GM23338 (cell line): Measurements from ENCODE around the gene TMEM229A. TPM values are rescaled to one million over a fixed set of nuclear protein-coding genes. Genes with fewer than 3 reads are reported as not detected.

Source experiments
- ATAC-seq: fragments of 200-7000 bp; cut with Tn5 transposase; 3 replicates; pipeline ENCODE4 v1.9.1; 2020
- DNase-seq: peaks from one replicate; pipeline ENCODE4 v3.0.0-alpha.2; 2015; ENCODE audit warnings: low spot score
- H2AFZ ChIP-seq: fragments of 200-600 bp; sonication (generic); 2 replicates; pipeline ENCODE4 v1.8.0; 2016; ENCODE audit warnings: antibody characterized with exemption, mild to moderate bottlenecking, moderate library complexity
- H3F3A ChIP-seq: fragments of 200-600 bp; sonication (generic); replicated peaks from 2 replicates; pipeline ENCODE4 v1.8.0; 2017; ENCODE audit warnings: antibody characterized with exemption, mixed run types, low read depth
- H3K27ac ChIP-seq: fragments of 200-600 bp; sonication (generic); 2 replicates; pipeline ENCODE4 v1.6.1; 2016; ENCODE audit warnings: low read depth
- H3K27me3 ChIP-seq: fragments of 200-600 bp; sonication (generic); 2 replicates; pipeline ENCODE4 v1.8.0; 2016; ENCODE audit warnings: mild to moderate bottlenecking, mixed run types, moderate library complexity; ENCODE audit not compliant: insufficient read depth
- H3K36me3 ChIP-seq: fragments of 200-600 bp; sonication (generic); 2 replicates; pipeline ENCODE4 v1.8.0; 2016; ENCODE audit warnings: mild to moderate bottlenecking; ENCODE audit not compliant: insufficient read depth
- H3K4me1 ChIP-seq: fragments of 200-600 bp; sonication (generic); 2 replicates; pipeline ENCODE4 v1.8.0; 2016; ENCODE audit warnings: mild to moderate bottlenecking, moderate library complexity; ENCODE audit not compliant: insufficient read depth
- H3K4me2 ChIP-seq: fragments of 200-600 bp; sonication (generic); 2 replicates; pipeline ENCODE4 v1.7.1; 2017; ENCODE audit warnings: mixed run types
- H3K4me3 ChIP-seq: fragments of 200-600 bp; sonication (generic); 2 replicates; pipeline ENCODE4 v1.6.1; 2016; ENCODE audit warnings: mixed run types
- H3K79me2 ChIP-seq: fragments of 200-600 bp; sonication (generic); replicated peaks from 2 replicates; pipeline ENCODE4 v1.8.0; 2017; ENCODE audit warnings: mild to moderate bottlenecking; ENCODE audit not compliant: insufficient read depth
- H3K9me2 ChIP-seq: fragments of 200-600 bp; sonication (generic); 2 replicates; pipeline ENCODE4 v1.8.0; 2017; ENCODE audit not compliant: insufficient read depth
- H4K20me1 ChIP-seq: fragments of 200-600 bp; sonication (generic); replicated peaks from 2 replicates; pipeline ENCODE4 v1.8.0; 2017; ENCODE audit warnings: mild to moderate bottlenecking; ENCODE audit not compliant: insufficient read depth
- H3K27ac Mint-ChIP-seq: 2 replicates; pipeline ENCODE4 v1.8.0; 2020; ENCODE audit warnings: inconsistent platforms, mild to moderate bottlenecking, moderate library complexity, mixed read lengths
- H3K27me3 Mint-ChIP-seq: 3 replicates; pipeline ENCODE4 v1.8.0; 2022; ENCODE audit warnings: low read depth, mild to moderate bottlenecking, moderate library complexity, mixed read lengths, inconsistent platforms; ENCODE audit not compliant: insufficient read depth, poor library complexity
- H3K36me3 Mint-ChIP-seq: 3 replicates; pipeline ENCODE4 v1.8.0; 2021; ENCODE audit warnings: low read depth, mild to moderate bottlenecking, inconsistent platforms, moderate library complexity, mixed read lengths
- H3K4me1 Mint-ChIP-seq: 3 replicates; pipeline ENCODE4 v1.8.0; 2020; ENCODE audit warnings: mild to moderate bottlenecking, inconsistent platforms, mixed read lengths
- H3K4me3 Mint-ChIP-seq: 3 replicates; pipeline ENCODE4 v1.8.0; 2021; ENCODE audit warnings: moderate library complexity, mild to moderate bottlenecking, inconsistent platforms, mixed read lengths
- H3K9me3 Mint-ChIP-seq: 3 replicates; pipeline ENCODE4 v1.8.0; 2020; ENCODE audit warnings: moderate library complexity, mild to moderate bottlenecking, inconsistent platforms, mixed read lengths
- CREB1 ChIP-seq: fragments of 250-450 bp; sonication (Bioruptor Pico); IDR thresholded peaks from 2 replicates; pipeline ENCODE4 v1.5.0; 2020; ENCODE audit warnings: low read depth, mild to moderate bottlenecking, moderate library complexity
- CTCF ChIP-seq, 2 experiments: fragments of 200-600 bp in 1 of 2; sonication (generic) in 1 of 2; conservative IDR thresholded peaks; 2 replicates each; pipeline versions ENCODE4 v1.5.1 to v1.6.1; 2016 to 2017; ENCODE audit warnings: antibody characterized with exemption in 2 of 2, low read depth in 2 of 2, mild to moderate bottlenecking in 2 of 2, moderate library complexity in 1 of 2
- ETS1 ChIP-seq: IDR thresholded peaks from 2 replicates; pipeline ENCODE4 v1.6.1; 2016; ENCODE audit warnings: antibody characterized with exemption
- EZH2 ChIP-seq: fragments of 200-600 bp; sonication (generic); IDR thresholded peaks from one replicate; pipeline ENCODE4 v1.8.0; 2017; ENCODE audit warnings: antibody characterized with exemption, mild to moderate bottlenecking, low read depth; ENCODE audit not compliant: unreplicated experiment
- EZH2phosphoT487 ChIP-seq: fragments of 200-600 bp; sonication (generic); IDR thresholded peaks from one replicate; pipeline ENCODE4 v1.8.1; 2018; ENCODE audit warnings: antibody characterized with exemption; ENCODE audit not compliant: unreplicated experiment
- JUNB ChIP-seq: IDR thresholded peaks from one replicate; pipeline ENCODE4 v1.6.1; 2016; ENCODE audit warnings: antibody characterized with exemption; ENCODE audit not compliant: unreplicated experiment
- NANOG ChIP-seq: IDR thresholded peaks from 2 replicates; pipeline ENCODE4 v1.6.1; 2016; ENCODE audit warnings: antibody characterized with exemption, borderline replicate concordance
- POLR2AphosphoS5 ChIP-seq: IDR thresholded peaks from 2 replicates; pipeline ENCODE4 v1.6.1; 2016; ENCODE audit warnings: antibody characterized with exemption, low read depth
- REST ChIP-seq: IDR thresholded peaks from one replicate; pipeline ENCODE4 v1.6.1; 2018; ENCODE audit warnings: antibody characterized with exemption; ENCODE audit not compliant: unreplicated experiment
- STAT1 ChIP-seq: IDR thresholded peaks from one replicate; pipeline ENCODE4 v1.6.1; 2016; ENCODE audit warnings: antibody characterized with exemption; ENCODE audit not compliant: unreplicated experiment
- ZNF114 ChIP-seq: fragments of 250-450 bp; sonication (Bioruptor Pico); IDR thresholded peaks from 2 replicates; pipeline ENCODE4 v1.5.0; 2020; ENCODE audit warnings: mild to moderate bottlenecking, moderate library complexity
- ZNF331 ChIP-seq: fragments of 250-450 bp; sonication (Bioruptor Pico); IDR thresholded peaks from 2 replicates; pipeline ENCODE4 v1.5.0; 2020; ENCODE audit warnings: low read depth, mild to moderate bottlenecking, moderate library complexity
- ZNF462 ChIP-seq: fragments of 250-450 bp; sonication (Bioruptor Pico); IDR thresholded peaks from 2 replicates; pipeline ENCODE4 v1.5.0; 2020; ENCODE audit warnings: mild to moderate bottlenecking, moderate library complexity
- polyA plus RNA-seq: library from polyadenylated mRNA; unstranded; fragments of >200 nt; fragmentation: Nextera tagmentation; extraction: Ambion mirVana; gene quantifications from 2 replicates; pipeline ENCODE4 v1.2.1, GENCODE V29; 2016
- total RNA-seq: library from RNA; depleted of rRNA; stranded (reverse); fragments of >200 nt; shearing (Covaris generic); gene quantifications from 2 replicates; pipeline ENCODE4 v1.2.3, GENCODE V29; 2014

Gene TMEM229A
- total and polyA plus RNA-seq, 2 experiments from 2014 or later, result 0.63 to 0.80 TPM

DNA sequence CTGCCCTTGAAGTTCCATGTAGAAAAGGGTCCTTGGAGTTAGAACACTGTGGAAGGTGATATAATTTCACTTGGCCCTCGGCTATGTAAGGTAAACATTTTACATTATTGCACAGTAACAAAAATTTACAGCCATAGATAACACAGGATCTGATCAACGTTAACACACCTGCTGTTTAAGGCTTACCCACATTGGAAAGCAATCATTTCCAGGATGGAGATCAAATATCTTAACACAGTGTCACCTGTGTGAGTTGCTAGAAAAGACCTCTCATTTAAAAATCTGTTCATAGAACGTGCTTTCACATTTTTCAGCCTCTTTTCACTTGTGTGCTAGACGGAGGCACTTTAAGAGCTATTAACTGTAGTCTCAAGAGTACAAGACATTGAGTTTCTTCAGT is 1.9 kb downstream of the TMEM229A start:
- Histone ChIP-seq H3F3A (0 out of 2 replicates have a peak, but pooled peaks cover 3% of the 10 kb centered on the region), H3K36me3 (no peaks in the 10 kb centered on the region), H3K4me3 (no peak overlapping the region), H4K20me1 (no peaks in the 10 kb centered on the region), H3K4me2 (0 out of 2 replicates have a peak overlapping the region, but pooled peaks have one; percentile 90), H3K4me1 (peaks cover 18% of the 10 kb centered on the region), H3K27me3 (peaks cover 44% of the 10 kb centered on the region), H3K27ac (no peak overlapping the region), H3K9me2 (no peaks in the 10 kb centered on the region), H3K79me2 (no peaks in the 10 kb centered on the region), H2AFZ (no peak overlapping the region)
- ATAC-seq, result no peak
- no peak overlapping the region for H3K27ac Mint-ChIP-seq
- H3K9me3 Mint-ChIP-seq, result no peaks in the 10 kb centered on the region
- H3K4me3 Mint-ChIP-seq, result peak overlapping the region; percentile 93; the same call in 1 of the 3 replicates
- H3K4me1 Mint-ChIP-seq, result peaks cover 28% of the 10 kb centered on the region
- no peak for TF ChIP-seq ETS1
- TF ChIP-seq POLR2AphosphoS5, result no peak
- no peak for TF ChIP-seq EZH2
- no peak for TF ChIP-seq ZNF331 (CRISPR knock-in tag)
- no peak for TF ChIP-seq REST
- no peak for TF ChIP-seq EZH2phosphoT487
- no peak for TF ChIP-seq ZNF462
- TF ChIP-seq CREB1 (CRISPR knock-in tag), result no peak
- TF ChIP-seq JUNB, result no peak
- no peak for TF ChIP-seq ZNF114
- no peak for TF ChIP-seq NANOG
- TF ChIP-seq STAT1, result no peak
- no peak for TF ChIP-seq CTCF (conservative IDR thresholded peaks at IDR 0.05; ENCODE audit: low read depth in 2 of 2)
- H3K27me3 Mint-ChIP-seq, result peaks cover 26% of the 10 kb centered on the region
- H3K36me3 Mint-ChIP-seq, result no peaks in the 10 kb centered on the region
- no peak for DNase-seq
